Heart left ventricle (tissue), 16 donors: ENCODE measurements around the gene DMXL2. TPM values are rescaled to one million over a fixed set of nuclear protein-coding genes. Genes with fewer than 3 reads are reported as not detected.

ENCODE experiments used
- ATAC-seq, 4 donors: fragments of 200-7000 bp; cut with Tn5 transposase; one replicate each; pipeline ENCODE4 v1.9.1; 2020 to 2022; ENCODE audit warnings: moderate library complexity in 4 of 4, mild to moderate bottlenecking in 3 of 4, moderate number of reproducible peaks in 1 of 4
- DNase-seq, 5 donors: peaks; one replicate each; pipeline ENCODE4 v3.0.0-alpha.2; 2020
- H3K27ac ChIP-seq, 12 donors: fragments of 200-600 bp; sonication (generic) in 4 of 12; one replicate each; pipeline versions ENCODE4 v1.5.0 to v1.8.0; 2016 to 2022; ENCODE audit warnings: mild to moderate bottlenecking in 2 of 12
- H3K27me3 ChIP-seq, 9 donors: fragments of 200-600 bp; sonication (generic) in 2 of 9; one replicate each; pipeline versions ENCODE4 v1.5.1 to v1.8.0; 2016 to 2022; ENCODE audit warnings: mild to moderate bottlenecking in 3 of 9
- H3K36me3 ChIP-seq, 9 donors: fragments of 200-600 bp; sonication (generic) in 2 of 9; one replicate each; pipeline versions ENCODE4 v1.5.0 to v1.8.0; 2018 to 2022; ENCODE audit warnings: mild to moderate bottlenecking in 2 of 9
- H3K4me1 ChIP-seq, 12 donors: fragments of 200-600 bp; sonication (generic) in 4 of 12; one replicate each; pipeline versions ENCODE4 v1.5.0 to v1.8.0; 2016 to 2022; ENCODE audit warnings: mild to moderate bottlenecking in 3 of 12
- H3K4me3 ChIP-seq, 12 donors: fragments of 200-600 bp; sonication (generic) in 4 of 12; one replicate each; pipeline versions ENCODE4 v1.5.0 to v1.8.0; 2017 to 2022; ENCODE audit warnings: mild to moderate bottlenecking in 9 of 12, moderate library complexity in 4 of 12
- H3K9me3 ChIP-seq, 12 donors: fragments of 200-600 bp; sonication (generic) in 4 of 12; one replicate each; pipeline versions ENCODE4 v1.5.0 to v1.8.0; 2016 to 2022; ENCODE audit warnings: mild to moderate bottlenecking in 1 of 12
- POLR2A ChIP-seq, 2 donors: fragments of 450-650 bp; IDR thresholded peaks; one replicate each; pipeline ENCODE4 v1.6.1; 2017; ENCODE audit warnings: antibody characterized with exemption in 2 of 2, mild to moderate bottlenecking in 2 of 2, moderate library complexity in 2 of 2
- WGBS, 4 donors: extraction: QIAGEN DNeasy Blood & Tissue Kit in 2 of 4; methylation state at CpG; one replicate each; pipeline versions ENCODE4 v1.1.5 to v1.1.7; 2013 to 2018; 5-methylcytosine and 5-hydroxymethylcytosine counted together
- intact Hi-C, 10 donors: fragments of 100-400 bp; cut with DNase I; formaldehyde crosslinking; loops; one replicate each; pipeline versions ENCODE4 v1.11.1 to v1.14.2; 2022
- polyA plus RNA-seq, 2 donors: library from polyadenylated mRNA; stranded (reverse); fragments of 200-250 nt; gene quantifications; one replicate each; pipeline ENCODE4 v1.2.3, GENCODE V29; 2013
- total RNA-seq, 9 donors: library from RNA; depleted of rRNA in 2 of 9; stranded (reverse); fragments of >200 nt in 2 of 9; fragmentation: NEBNext Ultra II Directional in 3 of 9; extraction: Animal tissue kit (Norgen Biotek cat#: 25700) in 3 of 9; gene quantifications; one replicate each; pipeline versions ENCODE4 v1.1.0 to v1.2.4, GENCODE V29; 2016 to 2023
- TF ChIP-seq, protein P1 (sequence below), 12 donors: fragments of 200-600 bp; sonication (generic) in 4 of 12; IDR thresholded peaks; one replicate each; pipeline versions ENCODE4 v1.5.0 to v1.8.0; 2018 to 2022; ENCODE audit warnings: antibody characterized with exemption in 12 of 12, mild to moderate bottlenecking in 5 of 12
- donor health status: ischemic (EF 13 %, LVEDD 7.1; RV severe dilation, severe dysfunction).
- donor health status: healthy with polysubstance abuse.
- donor health status: DM: no; HTN: yes; CAD: no.
- donor health status: DM: no; HTN: no; CAD: no.
- donor health status: ischemic (EF 25% LVEDD 6.9; RV normal size, moderate dysfunction).
- donor health status: ischemic (EF 25% LVEDD 5.7; RV mildly dilated, moderate dysfunction).
- donor health status: healthy.
- donor health status: DM: yes; HTN: yes; CAD: no.
- donor health status: ischemic (EF 35%, LVEDD 5.7; RV mildly dilated, moderate dysfunction).
- donor health status: nonischemic (EF 11% LVEDD 7.7; RV severe dilation, severe dysfunction).
- donor health status: DM: yes; HTN: yes; CAD: no.
- donor health status: PGD.
- donor health status: ischemic (EF 29% LVEDD 5.4; RV normal size, mild dysfunction).
- donor health status: nonischemic (EF 23%, LVEDD 6.1; RV moderate dilation, normal function).

Gene DMXL2
- total and polyA plus RNA-seq, 11 donors: 4.5 to 33.5 (median 7.7) TPM

DNA sequence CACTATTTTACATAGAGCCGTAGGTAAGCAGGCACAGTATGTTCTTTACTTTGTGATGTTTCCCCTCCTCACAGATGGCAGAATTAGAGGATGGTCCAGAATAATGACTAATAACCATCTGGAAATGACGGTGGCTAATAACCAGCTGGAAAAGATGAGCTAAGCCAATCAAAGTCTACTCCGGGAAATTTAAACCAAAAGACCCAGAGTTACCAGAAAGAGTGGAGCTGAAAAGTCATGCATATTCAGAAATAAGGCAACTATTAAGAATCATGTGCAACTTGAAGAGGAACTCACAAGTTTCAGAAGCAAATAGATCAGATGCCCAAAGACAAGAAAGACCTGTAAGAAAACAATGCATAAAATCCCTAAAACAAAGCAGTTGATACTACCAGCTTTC lies 33.6 kb downstream of the DMXL2 start:
- Histone ChIP-seq H3K4me3 (no peak overlapping the region), H3K27me3 (no peaks in the 10 kb centered on the region), H3K4me1 (peaks cover 0 to 36% (median 0%) of the 10 kb centered on the region in 12 donors), H3K9me3 (peaks cover 0 to 32% (median 2%) of the 10 kb centered on the region in 12 donors), H3K36me3 (no peaks in the 10 kb centered on the region), H3K27ac (peak overlapping the region in 1 of 12 donors; percentile 88)
- DNase-seq (no peak), ATAC-seq (no peak)
- intact Hi-C loops: no loop called here
- 92 to 96% (median 95%) methylated on average over 3 of the region's 3 CpGs for WGBS, 4 donors
- TF ChIP-seq, protein P1, sequence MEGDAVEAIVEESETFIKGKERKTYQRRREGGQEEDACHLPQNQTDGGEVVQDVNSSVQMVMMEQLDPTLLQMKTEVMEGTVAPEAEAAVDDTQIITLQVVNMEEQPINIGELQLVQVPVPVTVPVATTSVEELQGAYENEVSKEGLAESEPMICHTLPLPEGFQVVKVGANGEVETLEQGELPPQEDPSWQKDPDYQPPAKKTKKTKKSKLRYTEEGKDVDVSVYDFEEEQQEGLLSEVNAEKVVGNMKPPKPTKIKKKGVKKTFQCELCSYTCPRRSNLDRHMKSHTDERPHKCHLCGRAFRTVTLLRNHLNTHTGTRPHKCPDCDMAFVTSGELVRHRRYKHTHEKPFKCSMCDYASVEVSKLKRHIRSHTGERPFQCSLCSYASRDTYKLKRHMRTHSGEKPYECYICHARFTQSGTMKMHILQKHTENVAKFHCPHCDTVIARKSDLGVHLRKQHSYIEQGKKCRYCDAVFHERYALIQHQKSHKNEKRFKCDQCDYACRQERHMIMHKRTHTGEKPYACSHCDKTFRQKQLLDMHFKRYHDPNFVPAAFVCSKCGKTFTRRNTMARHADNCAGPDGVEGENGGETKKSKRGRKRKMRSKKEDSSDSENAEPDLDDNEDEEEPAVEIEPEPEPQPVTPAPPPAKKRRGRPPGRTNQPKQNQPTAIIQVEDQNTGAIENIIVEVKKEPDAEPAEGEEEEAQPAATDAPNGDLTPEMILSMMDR (IDR thresholded peaks at IDR 0.05): no peak
- no peak for TF ChIP-seq POLR2A (IDR thresholded peaks at IDR 0.05)

DNA sequence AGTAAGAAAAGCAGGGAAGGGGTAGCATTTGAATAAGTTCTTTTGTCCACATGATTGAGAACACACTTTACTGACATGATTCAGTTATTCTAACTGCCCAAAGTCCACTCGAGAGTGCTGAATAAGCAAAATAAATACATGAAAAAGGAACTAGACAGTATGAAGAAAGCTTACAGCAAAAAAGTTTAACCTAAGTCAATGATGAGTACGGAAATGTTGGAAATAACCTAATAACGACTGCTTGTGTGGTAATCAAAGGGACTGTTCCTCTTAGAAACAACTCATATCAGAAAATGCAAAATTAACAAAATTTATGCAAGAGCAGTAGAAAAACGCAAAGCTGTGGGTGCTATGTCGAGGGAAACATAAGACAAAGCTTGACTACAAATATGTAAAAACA lies 36.6 kb downstream of the DMXL2 start:
- H3K36me3 ChIP-seq: no peaks in the 10 kb centered on the region
- TF ChIP-seq POLR2A (IDR thresholded peaks at IDR 0.05): no peak
- TF ChIP-seq, protein P1 (IDR thresholded peaks at IDR 0.05): no peak
- H3K27me3 ChIP-seq: no peaks in the 10 kb centered on the region
- H3K27ac ChIP-seq: peak overlapping the region in 1 of 12 donors; percentile 93
- 80 to 88% (median 86%) methylated on average over 5 of the region's 5 CpGs for WGBS, 4 donors
- H3K9me3 ChIP-seq: peaks cover 0 to 34% (median 3%) of the 10 kb centered on the region in 12 donors
- H3K4me3 ChIP-seq: peak overlapping the region in 1 of 12 donors; percentile 12
- ATAC-seq (peak in 3 of 4 donors; percentile 39 to 61 (median 41)), DNase-seq (no peak)
- peaks cover 0 to 45% (median 0%) of the 10 kb centered on the region in 12 donors for H3K4me1 ChIP-seq
- intact Hi-C loops: no loop called here

DNA sequence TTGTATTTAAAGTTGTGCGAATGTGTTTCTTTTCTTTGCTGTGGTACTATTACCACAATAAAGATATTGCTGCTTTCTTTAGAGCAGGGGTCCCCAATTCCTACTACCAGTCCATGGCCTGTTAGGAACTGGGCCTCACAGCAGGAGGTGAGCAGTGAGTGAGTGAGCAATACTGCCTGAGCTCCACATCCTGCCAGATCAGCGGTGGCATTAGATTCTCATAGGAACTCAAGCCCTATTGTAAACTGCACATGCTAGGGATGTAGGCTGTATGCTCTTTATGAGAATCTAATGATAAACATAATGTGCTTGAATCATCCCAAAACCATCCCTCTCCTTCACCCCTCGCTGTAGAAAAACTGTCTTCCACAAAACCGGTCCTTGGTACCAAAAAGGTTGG lies 41.6 kb downstream of the DMXL2 start:
- Histone ChIP-seq H3K9me3 (peaks cover 0 to 20% (median 0%) of the 10 kb centered on the region in 12 donors), H3K4me1 (peaks cover 0 to 63% (median 0%) of the 10 kb centered on the region in 12 donors), H3K4me3 (no peak overlapping the region), H3K27ac (peak overlapping the region in 1 of 12 donors; percentile 53), H3K36me3 (no peaks in the 10 kb centered on the region), H3K27me3 (no peaks in the 10 kb centered on the region)
- TF ChIP-seq, protein P1 (IDR thresholded peaks at IDR 0.05): no peak
- TF ChIP-seq POLR2A (IDR thresholded peaks at IDR 0.05): no peak
- WGBS, 4 donors: 91 to 97% (median 91%) methylated on average over 4 of the region's 4 CpGs
- no peak for ATAC-seq
- intact Hi-C loops: no loop called here
- no peak for DNase-seq

DNA sequence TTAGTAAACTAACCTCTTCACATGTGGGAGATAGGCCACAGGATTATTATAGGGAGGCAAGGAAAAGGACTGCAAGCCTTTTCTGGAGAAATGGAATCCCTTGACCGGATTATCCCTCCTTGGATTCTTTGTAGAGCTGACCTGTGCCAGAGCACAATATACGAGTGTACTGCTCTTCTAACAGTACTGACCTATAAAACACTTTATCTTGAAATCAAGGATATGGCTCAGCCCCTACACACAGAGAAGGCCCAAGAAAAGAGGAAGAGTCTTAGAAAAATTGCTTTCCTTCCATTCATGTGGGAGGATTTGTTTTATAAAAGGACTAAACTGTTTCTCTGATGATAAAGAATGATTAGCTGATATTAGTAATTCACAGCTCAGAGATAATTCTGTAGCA lies 42.2 kb downstream of the DMXL2 start:
- TF ChIP-seq, protein P1 (IDR thresholded peaks at IDR 0.05): no peak
- TF ChIP-seq POLR2A (IDR thresholded peaks at IDR 0.05): no peak
- Histone ChIP-seq H3K36me3 (no peaks in the 10 kb centered on the region), H3K9me3 (peaks cover 0 to 20% (median 0%) of the 10 kb centered on the region in 12 donors), H3K27me3 (no peaks in the 10 kb centered on the region), H3K4me3 (no peak overlapping the region), H3K27ac (peak overlapping the region in 1 of 12 donors; percentile 53), H3K4me1 (peaks cover 0 to 65% (median 0%) of the 10 kb centered on the region in 12 donors)
- ATAC-seq (no peak), DNase-seq (no peak)
- intact Hi-C loops: no loop called here
- 79 to 90% (median 82%) methylated on average over 2 of the region's 2 CpGs for WGBS, 4 donors
